Islet precursor cell (in vitro differentiated cells): Measurements from ENCODE around the gene BORCS5.
A peak's percentile ranks its signal among the peaks of the same experiment; 100 is the strongest.
"Not testable (repeated sequence)": the region's sequence is repeated elsewhere in the genome, so short reads cannot be mapped to it uniquely, and the experiment has no call there.

ENCODE experiments used
- DNase-seq: peaks from one replicate; pipeline ENCODE4 v3.0.0-alpha.2; 2018

Gene BORCS5

GRCh38 chr12:12356896-12357718 is at the start of gene BORCS5:
Gene BORCS5, plus strand, starts transcription at chr12:12357078. Its CDS starts 374 bp downstream, at chr12:12357452.
- DNase-seq: peak; percentile 99

GRCh38 chr12:12310695-12311094 is 46.2 kb upstream of the BORCS5 start:
- DNase-seq: not testable (repeated sequence)

GRCh38 chr12:12315838-12316237 is 41.0 kb upstream of the BORCS5 start:
- DNase-seq: no peak

- no peak for DNase-seq
Measured at GRCh38 chr12:12319451-12320183, 37.3 kb upstream of the BORCS5 start.

- DNase-seq: no peak
Measured at GRCh38 chr12:12323118-12323517, 33.8 kb upstream of the BORCS5 start.

- DNase-seq: no peak
Measured at GRCh38 chr12:12323591-12323990, 33.3 kb upstream of the BORCS5 start.

- no peak for DNase-seq
Measured at GRCh38 chr12:12326262-12326661, 30.6 kb upstream of the BORCS5 start.

GRCh38 chr12:12327802-12328201 is 29.1 kb upstream of the BORCS5 start:
- DNase-seq: no peak

GRCh38 chr12:12331244-12331771 is 25.6 kb upstream of the BORCS5 start:
- DNase-seq: peak; percentile 88

GRCh38 chr12:12331896-12332295 is 25.0 kb upstream of the BORCS5 start:
- no peak for DNase-seq

- no peak for DNase-seq
Measured at GRCh38 chr12:12333407-12334366, 23.2 kb upstream of the BORCS5 start.

- DNase-seq: peak; percentile 76
Measured at GRCh38 chr12:12334367-12335040, 22.4 kb upstream of the BORCS5 start.

GRCh38 chr12:12336049-12336411 is 20.8 kb upstream of the BORCS5 start:
- DNase-seq: no peak

- DNase-seq: no peak
Measured at GRCh38 chr12:12336511-12336910, 20.4 kb upstream of the BORCS5 start.

- DNase-seq: no peak
Measured at GRCh38 chr12:12338527-12339168, 18.2 kb upstream of the BORCS5 start.

- DNase-seq: peak; percentile 84
Measured at GRCh38 chr12:12349711-12350665, 6.9 kb upstream of the BORCS5 start, which contains the start of gene MANSC1. Gene MANSC1, minus strand, starts transcription at chr12:12350242. Its CDS starts 6,928 bp downstream, at chr12:12343314.

- DNase-seq: no peak
Measured at GRCh38 chr12:12350868-12351463, 5.9 kb upstream of the BORCS5 start.

GRCh38 chr12:12351468-12352185 is 5.3 kb upstream of the BORCS5 start:
- DNase-seq: not testable (repeated sequence)

GRCh38 chr12:12353276-12353675 is 3.6 kb upstream of the BORCS5 start:
- DNase-seq: no peak
